Suppressor macrophage treated with lipopolysaccharide for 1 hour (primary cell): ENCODE data around the gene FURIN.
"Not testable (repeated sequence)": the region's sequence is repeated elsewhere in the genome, so short reads cannot be mapped to it uniquely, and the experiment has no call there.

Experiments
- DNase-seq, 3 donors: peaks; one replicate each; pipeline ENCODE4 v3.0.0-alpha.2; 2020 to 2022

Gene FURIN

DNA sequence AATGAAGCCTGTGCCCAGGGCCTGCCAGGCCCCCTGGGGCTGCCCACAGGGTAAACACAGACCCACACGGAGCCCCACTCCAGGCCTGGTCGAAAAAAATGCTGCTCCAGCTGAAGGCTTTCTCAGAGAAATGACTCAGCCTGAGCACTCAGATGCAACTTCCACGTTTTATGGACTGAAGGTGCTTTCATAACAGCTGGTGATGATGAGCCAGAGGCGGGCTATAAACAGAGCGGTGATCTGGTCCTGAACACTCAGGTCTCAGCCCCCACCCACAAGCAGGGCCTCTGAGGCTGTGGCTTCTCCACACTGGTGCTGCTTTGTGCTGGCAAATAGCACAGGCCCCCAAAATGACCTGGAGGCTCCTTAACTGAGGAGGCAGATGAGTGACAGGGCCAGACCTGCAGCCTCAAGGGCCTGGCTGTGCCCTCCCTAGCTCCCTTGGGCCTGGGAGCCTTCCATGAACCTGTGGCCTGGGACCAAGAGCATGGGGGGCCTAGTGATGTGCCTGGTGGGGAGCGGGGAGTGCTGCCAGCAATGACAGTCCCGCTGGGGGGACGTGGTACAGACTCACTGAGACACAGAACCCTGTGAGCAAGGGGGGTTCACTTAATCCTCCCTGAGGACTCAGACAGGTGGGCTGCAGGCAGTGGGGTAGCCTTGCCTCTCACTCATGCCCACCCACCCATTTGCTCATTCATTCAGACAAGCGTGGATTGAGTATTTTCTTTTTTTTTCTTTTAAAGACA, 23.0 kb upstream of the FURIN start:
- DNase-seq: peak; percentile 91 to 98 (median 96)

DNA sequence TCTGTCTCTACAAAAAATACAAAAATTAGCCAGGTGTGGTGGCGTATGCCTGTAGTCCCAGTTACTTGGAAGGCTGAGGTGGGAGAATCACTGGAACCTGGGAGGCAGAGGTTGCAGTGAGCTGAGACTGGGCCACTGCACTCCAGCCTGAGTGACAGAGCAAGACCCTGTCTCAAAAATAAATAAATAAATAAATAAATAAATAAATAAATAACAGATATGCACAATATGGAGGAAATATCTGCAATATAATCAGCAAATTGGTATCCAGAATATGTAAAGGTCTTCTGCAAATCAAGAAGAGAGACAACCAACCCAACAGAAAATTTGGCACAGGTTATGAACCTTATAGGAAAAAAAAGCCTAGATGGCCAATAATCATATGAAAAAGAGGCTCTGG, 19.0 kb upstream of the FURIN start:
- not testable (repeated sequence) for DNase-seq

DNA sequence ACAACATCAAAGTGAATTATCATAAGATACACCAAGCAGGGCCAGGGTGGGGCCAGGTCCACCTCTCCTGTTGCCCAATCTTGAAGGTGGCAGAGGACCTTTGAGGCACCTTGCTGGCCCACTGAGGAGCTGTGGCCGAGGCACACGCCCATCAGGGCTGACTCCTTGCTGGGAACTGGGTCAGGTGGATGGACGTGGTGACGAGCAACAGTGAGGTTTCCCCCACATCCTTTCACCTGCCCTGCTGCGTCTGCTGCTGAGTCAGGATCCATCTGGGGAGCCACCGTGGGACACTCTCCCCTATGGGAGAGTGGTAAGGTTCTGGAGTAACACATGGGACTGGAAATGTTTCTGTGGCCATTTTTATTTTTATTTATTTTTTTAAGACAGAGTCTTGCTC, 17.3 kb upstream of the FURIN start:
- DNase-seq: no peak

DNA sequence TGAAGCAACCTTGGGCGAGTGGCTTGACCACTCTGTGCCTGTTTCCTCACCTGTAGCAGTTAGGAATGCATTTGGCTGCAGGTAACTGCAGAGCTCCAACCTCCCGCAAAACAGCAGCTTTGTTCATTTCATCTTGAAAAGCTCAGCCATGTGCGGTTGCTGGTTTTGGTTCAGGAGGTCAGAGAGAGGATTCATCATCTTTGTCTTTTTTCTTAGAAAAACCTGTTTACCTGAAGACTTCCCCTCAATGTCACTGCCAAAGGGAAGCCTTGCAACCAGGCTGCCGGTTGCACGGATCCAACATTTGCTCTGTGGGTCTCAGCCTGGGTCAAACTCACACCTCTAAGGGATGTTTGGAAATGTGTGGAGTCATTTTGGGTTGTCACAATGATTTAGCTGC, 16.4 kb upstream of the FURIN start:
- no peak for DNase-seq

DNA sequence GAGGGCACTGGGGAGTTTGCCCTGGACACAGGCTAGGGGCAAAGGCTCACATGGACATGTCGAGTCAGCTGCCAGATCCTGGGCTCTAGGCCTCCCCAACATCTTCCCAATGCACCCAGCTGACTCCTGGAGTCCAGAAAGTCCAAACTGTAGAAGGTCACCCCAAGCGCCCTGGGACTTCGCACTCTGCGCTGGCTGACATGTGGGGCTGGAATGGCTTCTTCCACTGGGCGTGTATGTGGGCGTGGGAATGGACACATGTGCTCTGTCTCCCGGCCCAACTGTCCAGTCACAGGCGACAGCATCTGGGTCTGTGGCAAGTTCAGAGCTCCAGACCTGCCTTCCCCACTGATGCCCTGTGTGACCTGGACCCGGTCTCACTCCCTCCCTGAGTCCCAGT, 13.2 kb upstream of the FURIN start:
- DNase-seq: peak in 1 of 3 donors; percentile 52

DNA sequence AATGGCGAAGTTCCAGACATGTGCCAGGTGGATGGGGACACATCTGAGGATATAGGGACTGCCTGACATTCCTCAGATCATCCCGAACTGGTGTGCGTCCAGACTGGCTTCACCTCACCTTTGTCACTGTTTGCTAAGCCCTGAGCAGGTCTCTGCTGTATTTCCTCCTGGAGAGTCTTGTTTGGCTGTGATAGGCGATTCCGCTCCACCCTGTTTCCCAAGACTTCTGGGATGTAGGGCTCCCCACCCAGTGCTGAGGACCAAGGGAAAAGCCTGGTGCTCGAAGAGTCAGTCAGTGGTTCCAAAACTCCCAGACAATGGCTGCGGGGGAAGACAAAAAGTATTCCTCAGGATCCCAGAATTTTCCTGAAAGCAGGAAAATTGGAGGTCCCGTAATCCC, 11.1 kb upstream of the FURIN start:
- no peak for DNase-seq

DNA sequence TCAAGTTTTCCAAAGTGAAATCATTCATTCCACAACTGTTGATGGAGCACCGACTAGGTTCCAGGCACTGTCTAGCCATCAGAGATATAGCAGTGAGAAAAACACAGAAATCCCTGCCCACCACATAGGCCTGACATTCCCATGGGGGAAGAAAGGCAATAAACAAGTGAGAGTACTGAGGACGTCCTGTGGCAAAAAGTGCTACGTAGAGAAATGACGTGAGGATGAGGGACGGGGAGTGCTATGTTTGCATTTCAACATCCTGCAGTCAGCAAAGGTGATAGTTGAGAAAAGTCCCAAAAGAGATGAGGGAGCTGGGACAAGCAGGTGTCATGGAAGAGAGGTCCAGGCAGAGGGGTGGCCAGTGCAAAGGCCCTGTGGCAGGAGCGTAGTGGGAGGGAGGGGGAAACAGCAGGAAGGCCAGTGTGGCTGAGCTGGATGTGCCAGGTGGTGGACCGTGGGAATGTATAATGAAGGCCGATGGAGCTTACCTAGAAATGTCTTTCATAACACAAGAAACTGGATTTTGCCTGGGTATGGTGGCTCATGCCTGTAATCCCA, 10.4 kb upstream of the FURIN start:
- DNase-seq: no peak

DNA sequence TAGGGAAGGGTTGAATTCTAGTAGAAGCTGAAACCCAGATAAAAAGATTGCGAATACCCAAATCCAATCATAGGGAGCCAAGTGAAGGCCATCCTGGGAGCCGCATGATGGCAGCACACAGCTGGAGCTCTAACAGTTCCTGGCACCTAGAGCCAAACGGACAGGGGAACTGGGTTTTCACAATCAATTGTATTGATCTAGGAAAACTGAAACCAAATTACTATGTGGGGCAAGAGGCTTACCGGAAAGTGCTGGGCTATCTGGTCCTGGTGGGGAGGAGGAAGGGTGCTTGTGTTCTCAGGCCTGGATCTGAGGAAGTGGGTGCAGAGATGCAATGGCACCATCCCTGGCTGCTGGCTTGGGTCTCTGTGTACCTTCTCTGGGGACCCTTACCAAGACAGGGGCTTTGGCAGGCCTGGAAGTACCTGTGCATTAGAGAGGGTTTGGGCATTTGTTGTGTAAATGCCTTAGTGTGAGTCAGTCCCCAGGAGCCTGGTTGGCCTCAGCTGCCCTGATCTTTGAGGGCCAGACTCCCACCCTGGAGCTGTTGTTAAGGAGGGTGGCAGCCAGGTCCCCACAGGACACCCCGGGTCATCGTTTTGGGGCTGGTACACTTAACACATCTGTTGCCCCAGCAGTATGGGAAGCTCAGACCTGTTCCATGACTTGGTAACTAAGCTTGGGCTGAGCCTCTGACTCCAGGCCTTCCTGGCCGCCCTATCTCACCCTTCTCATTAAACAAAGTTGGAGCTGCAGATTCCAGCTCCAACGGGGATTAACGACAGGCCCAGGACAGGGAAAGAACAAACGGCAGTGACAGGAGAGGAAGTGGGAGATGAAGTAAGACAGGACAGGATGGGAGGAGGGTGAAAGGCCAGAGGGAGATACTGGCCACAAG, 8.9 kb upstream of the FURIN start:
- DNase-seq: no peak

DNA sequence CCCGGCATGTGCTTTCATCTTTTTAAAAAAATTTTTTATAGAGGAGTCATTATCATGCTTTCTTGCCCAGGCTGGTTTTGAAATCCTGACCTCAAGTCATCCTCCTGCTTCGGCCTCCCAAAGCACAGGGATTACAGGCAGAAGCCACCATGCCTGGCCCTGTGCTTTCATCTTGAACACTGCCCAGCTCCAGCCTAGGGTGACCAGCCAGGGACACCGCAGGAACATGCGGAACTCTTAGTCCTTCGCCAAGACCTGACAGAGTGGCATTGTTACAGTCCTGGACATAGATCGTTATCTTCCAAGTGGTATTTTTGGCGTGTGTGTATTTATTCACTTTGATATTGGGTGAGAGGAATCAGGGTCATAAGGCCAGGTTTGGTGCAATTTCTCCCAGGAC, 7.9 kb upstream of the FURIN start:
- DNase-seq: no peak

DNA sequence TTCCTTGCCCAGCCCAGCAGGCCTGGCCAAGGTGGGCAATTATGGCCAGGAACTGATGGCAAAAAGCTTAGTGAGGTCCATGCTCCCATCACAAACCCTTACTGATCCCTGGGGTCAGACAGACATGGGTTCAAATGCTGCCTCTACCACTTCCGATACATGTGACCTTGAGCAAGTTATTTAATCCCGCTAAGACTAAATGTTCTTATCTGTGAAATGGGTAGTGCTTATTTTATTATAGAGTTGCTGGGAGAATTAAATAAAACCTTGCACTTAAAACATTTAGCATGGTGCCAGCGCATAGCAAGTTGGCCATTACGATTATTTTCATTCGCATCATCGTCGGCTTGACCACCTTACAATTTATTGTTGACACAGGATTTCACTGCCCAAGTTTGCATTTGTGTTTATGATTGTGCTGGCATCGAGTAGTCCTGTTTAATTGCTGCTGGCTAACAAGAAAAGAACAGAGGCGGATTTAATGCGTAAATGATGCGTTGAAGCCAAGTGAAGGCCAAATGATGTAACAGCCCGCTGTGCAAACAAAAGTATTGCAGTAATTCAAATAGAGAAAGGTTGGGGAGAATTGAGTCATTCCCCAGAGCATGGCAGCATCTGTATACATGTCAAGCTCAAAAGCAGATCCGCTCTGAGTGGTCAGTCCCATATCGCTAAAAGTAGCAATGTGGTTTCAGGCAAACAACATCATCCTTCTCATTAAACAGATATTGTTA, 7.3 kb upstream of the FURIN start:
- DNase-seq: no peak

DNA sequence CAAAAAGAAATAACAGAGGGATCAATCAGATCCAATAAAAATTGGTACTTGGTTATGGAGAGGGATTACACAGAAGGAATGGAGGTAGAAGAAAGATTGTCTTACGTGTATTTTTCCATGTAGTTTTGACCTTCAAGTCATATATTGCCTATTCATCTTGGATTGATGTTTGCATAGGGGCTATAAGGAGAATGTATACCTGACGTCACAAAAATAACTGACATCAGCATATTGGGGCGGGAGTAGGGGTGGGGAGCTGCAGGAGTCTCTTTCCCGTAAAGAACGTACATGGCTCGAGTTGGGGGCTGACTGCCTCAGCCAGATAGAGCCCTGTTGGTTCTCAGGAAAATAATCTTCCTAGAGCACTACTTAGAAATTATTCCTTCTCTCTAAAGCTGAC, 5.9 kb upstream of the FURIN start:
- DNase-seq: no peak

DNA sequence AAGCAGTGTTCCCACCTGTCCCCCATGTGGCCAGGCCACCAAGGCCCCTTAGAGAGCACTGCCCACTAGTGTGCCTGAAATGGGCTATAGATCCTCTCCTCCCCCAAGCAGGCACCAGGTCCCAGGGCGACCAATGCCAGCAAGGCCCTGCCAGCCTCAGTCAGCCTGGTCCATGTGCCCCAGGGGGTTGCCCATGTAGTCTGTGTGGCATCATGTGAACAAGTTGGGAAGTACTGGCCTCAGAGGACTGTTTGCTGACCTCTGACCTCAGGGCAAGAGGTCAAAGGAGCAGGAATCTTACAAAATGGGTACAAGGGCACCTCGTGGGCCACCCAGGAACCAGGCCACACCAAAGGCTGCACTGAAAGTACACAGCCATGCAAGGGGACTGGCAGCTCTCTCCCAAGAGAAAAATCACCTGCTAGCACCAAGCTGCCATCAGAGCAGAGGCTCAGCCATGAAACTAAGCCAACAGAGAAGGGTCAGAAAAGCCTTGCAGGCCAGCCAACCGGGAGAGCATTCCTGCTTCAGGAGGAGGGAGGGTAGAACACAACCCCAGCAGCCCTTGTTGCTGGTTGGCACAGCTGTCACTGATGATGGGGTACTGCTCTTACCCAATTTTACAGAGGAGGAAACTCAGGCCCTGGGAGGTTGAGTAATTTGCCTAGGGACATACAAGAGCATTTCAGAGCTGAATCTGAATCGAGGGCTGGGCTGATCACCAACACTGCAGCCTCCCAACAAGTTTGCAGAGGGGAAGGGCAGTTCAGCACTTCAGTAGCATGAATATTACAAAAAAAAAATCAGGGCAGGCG, 5.2 kb upstream of the FURIN start:
- DNase-seq: peak; percentile 84 to 88 (median 87)

DNA sequence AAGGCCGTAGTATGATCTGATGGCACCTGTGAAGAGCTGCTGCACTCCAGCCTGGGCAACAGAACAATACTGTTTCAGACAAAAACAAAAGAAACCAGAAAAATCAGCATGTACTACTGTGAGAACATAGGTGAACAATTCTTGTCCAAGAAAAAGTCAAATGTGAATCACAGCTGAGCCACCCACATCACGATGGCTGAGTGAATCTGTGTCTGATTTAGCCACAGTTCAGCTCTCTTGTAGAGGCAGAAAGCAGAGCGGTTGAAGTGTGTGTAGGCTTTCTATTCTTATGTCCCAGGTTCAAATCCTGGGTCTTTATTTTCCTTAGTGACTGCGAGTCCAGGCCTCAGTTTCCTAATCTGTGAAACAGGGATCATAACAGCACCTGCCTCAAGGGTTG, 4.4 kb upstream of the FURIN start:
- DNase-seq: peak; percentile 36 to 58 (median 58)

DNA sequence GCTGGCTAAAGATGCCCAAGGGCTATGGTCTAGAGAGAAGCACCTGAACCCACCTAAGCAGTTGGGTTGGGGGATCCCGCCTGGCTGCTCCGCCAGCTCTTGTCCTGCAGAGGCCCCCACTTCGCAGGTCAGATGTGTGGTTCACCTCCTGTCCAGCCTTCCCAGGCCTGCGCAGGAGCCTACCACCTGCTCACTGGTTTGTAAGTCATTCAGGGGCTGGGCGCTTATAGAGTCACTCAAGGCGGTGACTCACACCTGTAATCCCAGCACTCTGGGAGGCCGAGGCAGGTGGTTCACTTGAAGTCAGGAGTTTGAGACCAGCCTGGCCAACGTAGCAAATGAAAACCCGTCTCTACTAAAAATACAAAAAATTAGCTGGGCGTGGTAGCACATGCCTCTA, 3.9 kb upstream of the FURIN start:
- no peak for DNase-seq

DNA sequence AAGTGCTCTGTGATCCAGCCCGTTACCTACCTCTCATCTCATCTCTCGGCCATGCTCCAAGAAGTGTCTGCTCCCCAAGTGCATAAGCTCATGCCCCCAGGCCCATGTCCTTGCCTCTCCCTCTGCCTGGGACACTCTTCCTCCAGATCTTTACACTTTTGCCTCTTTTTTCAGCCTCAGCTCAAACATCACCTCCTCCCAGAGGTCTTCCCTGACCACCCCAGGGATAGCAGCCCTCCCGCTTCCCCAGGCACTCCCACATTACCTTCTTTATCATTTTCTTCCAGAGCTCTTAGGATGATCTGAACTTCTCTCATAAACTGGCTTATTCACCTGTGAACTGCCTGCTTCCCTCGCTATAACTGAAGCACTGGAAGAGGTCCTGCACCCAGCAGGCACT, 2.7 kb upstream of the FURIN start:
- DNase-seq: no peak

DNA sequence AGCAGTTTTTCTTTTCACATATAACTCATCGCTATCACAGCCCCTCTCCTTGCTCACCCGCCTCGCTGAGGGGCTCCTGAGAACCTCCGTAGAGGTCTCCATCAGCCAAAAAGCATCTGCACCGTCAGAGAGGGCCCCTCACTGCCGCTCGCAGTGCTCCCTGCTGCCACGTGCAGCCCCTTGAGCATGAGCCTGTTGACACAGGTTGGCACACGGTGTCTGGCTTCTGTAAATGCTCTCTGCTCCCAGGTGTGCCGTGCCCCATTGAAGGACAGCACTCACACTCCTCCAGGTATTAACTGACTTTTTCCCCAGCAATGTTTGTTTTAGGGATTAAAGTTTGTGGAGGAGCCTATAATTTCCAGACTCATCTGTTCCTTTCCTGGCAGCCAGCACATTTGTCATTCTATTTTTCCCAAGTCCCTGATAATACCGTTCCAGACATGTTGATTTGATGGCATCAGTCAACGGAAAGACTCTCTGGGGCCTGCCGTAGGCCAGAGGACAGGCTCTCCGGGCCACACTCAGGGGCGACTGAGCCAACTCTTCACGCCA, 2.1 kb upstream of the FURIN start:
- no peak for DNase-seq

DNA sequence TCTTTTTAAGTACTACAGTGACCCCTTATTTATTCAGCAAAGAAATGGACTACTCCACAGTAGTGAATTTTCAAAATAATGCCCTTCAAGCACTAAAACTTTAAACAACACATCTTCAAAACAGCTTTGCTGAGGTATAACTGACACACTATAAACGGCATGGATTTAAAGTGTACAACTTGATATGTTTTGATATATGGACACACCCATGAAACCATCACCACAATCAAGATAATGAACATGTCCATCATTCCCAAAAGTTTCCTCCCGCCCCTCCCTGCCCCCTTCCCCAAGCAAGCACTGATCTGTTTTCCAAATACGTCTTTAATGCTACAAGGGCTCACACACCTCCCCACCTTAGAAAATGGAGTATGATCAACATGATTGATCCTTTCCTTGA, 1.6 kb upstream of the FURIN start:
- DNase-seq: no peak

DNA sequence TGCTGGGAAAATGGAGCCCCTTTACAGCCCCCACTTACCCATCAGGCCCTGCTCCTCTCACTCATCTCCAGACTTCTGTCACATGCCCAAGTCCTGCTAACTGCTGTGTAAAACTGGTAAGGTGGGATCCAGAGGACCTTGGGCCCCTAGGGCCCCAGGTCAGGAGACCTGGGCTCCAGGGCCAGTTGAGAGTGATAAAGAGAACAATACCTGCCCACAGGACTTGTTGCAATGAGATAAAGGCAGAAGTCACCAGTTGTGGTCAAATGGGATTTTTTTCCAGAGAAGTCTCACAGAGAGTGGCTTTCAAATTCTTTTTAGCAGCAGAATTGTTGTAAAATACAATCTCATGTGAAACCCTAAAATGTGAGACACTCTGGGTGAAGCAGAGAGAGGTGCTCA, 753 bp downstream of the FURIN start:
- no peak for DNase-seq

DNA sequence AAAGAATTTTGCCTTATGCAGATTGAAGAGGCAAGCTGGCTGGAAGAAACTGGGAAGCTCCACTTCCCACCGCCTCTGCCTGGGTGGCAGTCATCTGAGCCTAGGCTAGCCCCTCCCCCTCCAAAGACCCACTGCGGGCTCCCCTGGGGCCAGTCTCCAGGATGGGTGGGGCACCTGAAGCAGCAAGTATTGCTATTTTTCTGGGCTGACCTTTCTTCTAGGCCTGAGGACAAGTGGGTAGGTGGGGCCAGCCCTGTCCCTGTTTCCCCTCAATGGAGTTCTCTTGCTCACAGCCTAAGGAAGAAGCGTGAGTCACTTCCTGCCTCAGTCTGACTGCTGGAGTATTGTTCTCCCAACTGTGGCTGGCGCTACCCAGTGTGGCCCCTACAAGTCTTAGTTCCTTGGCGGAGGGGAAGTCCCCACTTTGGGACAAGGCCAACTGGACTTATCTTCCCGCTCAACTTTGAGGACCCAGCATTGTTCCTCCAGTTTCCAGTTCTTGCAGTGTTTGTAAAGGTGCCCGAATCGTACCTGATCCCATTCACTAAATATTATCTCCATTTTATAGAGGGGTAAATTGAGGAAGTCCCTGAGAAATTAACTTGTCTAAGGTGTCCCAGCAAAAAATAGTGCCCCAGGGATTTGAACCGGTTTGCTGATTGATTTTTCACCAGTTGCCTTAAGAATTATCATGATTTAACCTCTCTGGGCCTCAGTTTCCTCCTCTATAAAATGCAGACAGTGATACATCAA, 1.4 kb downstream of the FURIN start:
- peak; percentile 91 to 97 (median 94) for DNase-seq

DNA sequence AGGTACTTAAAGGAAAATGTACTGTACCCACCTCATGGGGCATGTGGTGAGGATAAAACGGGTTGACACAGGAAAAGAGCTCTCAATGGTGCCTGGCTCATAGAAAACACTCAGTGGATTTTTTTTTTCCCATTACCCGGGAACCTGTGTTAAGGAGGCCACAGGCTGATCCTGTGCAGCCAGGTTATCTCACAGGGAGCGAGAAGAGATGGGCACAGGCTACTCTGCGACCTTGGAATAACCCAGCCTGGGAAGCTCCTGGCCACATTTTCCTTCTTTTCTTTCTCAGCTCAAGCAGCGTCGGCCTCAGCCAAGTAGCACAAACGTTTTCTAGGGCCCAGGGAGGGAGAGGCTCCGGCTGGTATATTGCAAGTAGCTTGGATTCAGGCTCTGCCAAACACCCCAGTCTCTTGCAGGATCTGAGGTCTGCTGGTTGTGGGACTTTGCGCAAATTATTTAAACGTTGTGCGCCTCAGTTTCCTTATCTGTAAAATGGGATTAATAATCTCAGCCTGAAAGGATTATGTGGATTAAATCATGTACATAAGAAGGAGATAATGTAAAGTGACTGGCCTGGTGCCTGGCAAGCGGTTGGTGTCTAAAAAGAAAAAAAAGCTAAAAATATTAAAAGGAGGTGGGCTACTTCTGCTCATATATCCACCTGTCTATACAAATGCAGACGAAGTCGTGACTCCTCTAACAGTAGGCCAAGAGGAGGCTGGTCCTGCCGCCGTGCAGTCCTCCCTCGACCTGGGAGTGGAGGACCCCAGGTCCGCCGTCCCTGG, 2.2 kb downstream of the FURIN start:
- DNase-seq: no peak
